ENCODE data around the gene GMDS.

- TF ChIP-seq ARID4B (CRISPR knock-in tag; IDR thresholded peaks at IDR 0.05; ENCODE audit: borderline replicate concordance), result no peak
- TF ChIP-seq CTCF (IDR thresholded peaks at IDR 0.05), result no peak
- TF ChIP-seq NFYB (CRISPR knock-in tag; conservative IDR thresholded peaks at IDR 0.05; ENCODE audit: low read depth), result no peak
- no peak for TF ChIP-seq JUN (CRISPR knock-in tag; IDR thresholded peaks at IDR 0.05)
- TF ChIP-seq TCF7 (CRISPR knock-in tag; IDR thresholded peaks at IDR 0.05; ENCODE audit: low read depth), result no peak
- TF ChIP-seq CBFB (CRISPR knock-in tag; IDR thresholded peaks at IDR 0.05; ENCODE audit: low read depth), result no peak
- TF ChIP-seq FOXJ3 (CRISPR knock-in tag; IDR thresholded peaks at IDR 0.05; ENCODE audit: borderline replicate concordance), result no peak
- no peak for TF ChIP-seq CREB1 (CRISPR knock-in tag; IDR thresholded peaks at IDR 0.05)
- TF ChIP-seq ZNF317 (CRISPR knock-in tag; IDR thresholded peaks at IDR 0.05; ENCODE audit: borderline replicate concordance, low read depth), result no peak
- TF ChIP-seq PREB (CRISPR knock-in tag; IDR thresholded peaks at IDR 0.05; ENCODE audit: borderline replicate concordance), result no peak
Measured at GRCh38 chr6:1762203-1762602, 483.2 kb downstream of the GMDS start.

All from WTC11 (cell line).